Measurements from ENCODE around the gene AGMO.

The AGMO gene

GRCh38 chr7:15234431-15234830 lies 327.4 kb downstream of the AGMO start:
- H3K4me3 ChIP-seq (ENCODE audit: low read length), result no peak overlapping the region
- TF ChIP-seq, protein P1, sequence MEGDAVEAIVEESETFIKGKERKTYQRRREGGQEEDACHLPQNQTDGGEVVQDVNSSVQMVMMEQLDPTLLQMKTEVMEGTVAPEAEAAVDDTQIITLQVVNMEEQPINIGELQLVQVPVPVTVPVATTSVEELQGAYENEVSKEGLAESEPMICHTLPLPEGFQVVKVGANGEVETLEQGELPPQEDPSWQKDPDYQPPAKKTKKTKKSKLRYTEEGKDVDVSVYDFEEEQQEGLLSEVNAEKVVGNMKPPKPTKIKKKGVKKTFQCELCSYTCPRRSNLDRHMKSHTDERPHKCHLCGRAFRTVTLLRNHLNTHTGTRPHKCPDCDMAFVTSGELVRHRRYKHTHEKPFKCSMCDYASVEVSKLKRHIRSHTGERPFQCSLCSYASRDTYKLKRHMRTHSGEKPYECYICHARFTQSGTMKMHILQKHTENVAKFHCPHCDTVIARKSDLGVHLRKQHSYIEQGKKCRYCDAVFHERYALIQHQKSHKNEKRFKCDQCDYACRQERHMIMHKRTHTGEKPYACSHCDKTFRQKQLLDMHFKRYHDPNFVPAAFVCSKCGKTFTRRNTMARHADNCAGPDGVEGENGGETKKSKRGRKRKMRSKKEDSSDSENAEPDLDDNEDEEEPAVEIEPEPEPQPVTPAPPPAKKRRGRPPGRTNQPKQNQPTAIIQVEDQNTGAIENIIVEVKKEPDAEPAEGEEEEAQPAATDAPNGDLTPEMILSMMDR (conservative IDR thresholded peaks at IDR 0.05; ENCODE audit: low read length), result no peak
- no peak for DNase-seq (ENCODE audit: low read depth)

GRCh38 chr7:15228831-15229230 lies 333.0 kb downstream of the AGMO start:
- H3K4me3 ChIP-seq (ENCODE audit: low read length), result no peak overlapping the region

DNA sequence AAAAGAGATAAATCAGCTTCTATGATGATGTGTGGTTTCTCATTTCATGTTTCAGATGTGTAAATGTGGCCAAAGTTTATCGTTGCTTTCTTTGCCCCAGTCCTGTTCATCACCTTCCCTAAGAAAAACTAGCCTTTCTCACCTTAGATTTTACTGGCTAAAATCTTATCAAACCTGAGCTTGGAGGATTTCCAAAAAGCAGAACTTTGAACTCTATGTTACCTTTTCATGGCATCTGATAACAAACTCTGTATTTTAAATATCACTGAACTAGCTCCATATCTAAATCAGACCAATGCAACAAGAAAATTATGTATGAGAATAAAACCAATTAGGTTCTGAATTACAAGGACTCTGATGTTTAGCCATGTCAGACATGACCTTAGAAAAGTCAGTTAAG lies 335.8 kb downstream of the AGMO start:
- no peak for DNase-seq (ENCODE audit: low read depth)
- TF ChIP-seq, protein P1 (conservative IDR thresholded peaks at IDR 0.05; ENCODE audit: low read length), result no peak

More at GRCh38 chr7:15228831-15229230, 333.0 kb downstream of the AGMO start:
- no peak for DNase-seq (ENCODE audit: low read depth)
- TF ChIP-seq, protein P1 (conservative IDR thresholded peaks at IDR 0.05; ENCODE audit: low read length), result no peak

GRCh38 chr7:15219758-15220157 lies 342.1 kb downstream of the AGMO start:
- no peak overlapping the region for H3K4me3 ChIP-seq (ENCODE audit: low read length)
- TF ChIP-seq, protein P1 (conservative IDR thresholded peaks at IDR 0.05; ENCODE audit: low read length), result no peak
- no peak for DNase-seq (ENCODE audit: low read depth)

More for the DNA sequence above, 335.8 kb downstream of the AGMO start:
- no peak overlapping the region for H3K4me3 ChIP-seq (ENCODE audit: low read length)

DNA sequence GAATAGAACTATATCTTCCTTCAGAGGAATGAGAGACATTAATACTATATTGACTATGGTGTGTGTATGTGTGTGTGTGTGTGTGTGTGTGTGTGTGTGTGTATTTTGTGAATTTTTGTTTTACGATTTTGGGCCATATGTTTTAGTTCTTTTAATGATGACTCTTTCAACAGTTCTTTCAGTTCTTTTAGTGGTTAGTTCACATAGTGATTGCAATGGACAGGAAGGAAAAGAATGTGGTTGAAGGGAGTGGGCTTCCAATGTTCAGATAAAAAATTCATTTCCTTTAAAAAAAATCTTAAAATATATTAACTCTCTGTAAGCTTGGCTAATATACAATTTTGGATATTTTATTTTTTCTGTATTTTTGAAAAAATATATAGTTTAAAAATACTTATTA lies 343.6 kb downstream of the AGMO start:
- TF ChIP-seq, protein P1 (conservative IDR thresholded peaks at IDR 0.05; ENCODE audit: low read length), result no peak
- no peak for DNase-seq (ENCODE audit: low read depth)
- no peak overlapping the region for H3K4me3 ChIP-seq (ENCODE audit: low read length)

DNA sequence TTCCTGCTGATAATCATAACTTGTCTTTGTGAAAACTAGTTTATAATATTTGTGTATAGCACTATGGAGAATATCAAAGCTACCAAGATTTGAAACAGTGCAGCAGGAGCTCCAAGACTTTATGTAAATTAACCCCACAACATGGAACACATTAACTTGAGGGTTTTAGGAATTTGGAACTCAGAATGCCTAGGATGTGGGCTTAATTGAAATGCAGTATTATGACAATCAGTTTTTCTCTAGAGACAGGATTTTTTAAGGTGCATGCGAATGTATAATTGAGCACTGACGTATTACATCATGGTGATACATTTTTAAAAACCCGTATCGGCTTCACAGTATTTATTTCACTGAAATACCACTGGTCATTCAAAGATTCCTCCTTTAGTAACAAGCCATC lies 346.2 kb downstream of the AGMO start:
- peak; percentile 41 for DNase-seq (ENCODE audit: low read depth)
- TF ChIP-seq, protein P1 (conservative IDR thresholded peaks at IDR 0.05; ENCODE audit: low read length), result no peak
- H3K4me3 ChIP-seq (ENCODE audit: low read length), result no peak overlapping the region

GRCh38 chr7:15214976-15215375 lies 346.8 kb downstream of the AGMO start:
- DNase-seq (ENCODE audit: low read depth), result peak; percentile 52
- TF ChIP-seq, protein P1 (conservative IDR thresholded peaks at IDR 0.05; ENCODE audit: low read length), result no peak
- H3K4me3 ChIP-seq (ENCODE audit: low read length), result no peak overlapping the region

Measured in AG10803 (cell line).